NCI-H460 (cell line): ENCODE data around the gene TSKS. TPM values are rescaled to one million over a fixed set of nuclear protein-coding genes. Genes with fewer than 3 reads are reported as not detected.
"Not testable (repeated sequence)": the region's sequence is repeated elsewhere in the genome, so short reads cannot be mapped to it uniquely, and the experiment has no call there.

Source experiments
- DNase-seq: peaks from one replicate; pipeline ENCODE4 v3.0.0-alpha.2; 2016; ENCODE audit warnings: low read depth; ENCODE audit errors: extremely low read depth
- total RNA-seq: library from RNA; depleted of rRNA; stranded (reverse); fragments of >200 nt; shearing (Covaris generic); gene quantifications from 2 replicates; pipeline ENCODE4 v1.2.3, GENCODE V29; 2014

Gene TSKS
- total RNA-seq, 1 experiment from 2014 or later = not detected

- DNase-seq = no peak
Measured at GRCh38 chr19:49727217-49728030, 35.7 kb downstream of the TSKS start.

DNA sequence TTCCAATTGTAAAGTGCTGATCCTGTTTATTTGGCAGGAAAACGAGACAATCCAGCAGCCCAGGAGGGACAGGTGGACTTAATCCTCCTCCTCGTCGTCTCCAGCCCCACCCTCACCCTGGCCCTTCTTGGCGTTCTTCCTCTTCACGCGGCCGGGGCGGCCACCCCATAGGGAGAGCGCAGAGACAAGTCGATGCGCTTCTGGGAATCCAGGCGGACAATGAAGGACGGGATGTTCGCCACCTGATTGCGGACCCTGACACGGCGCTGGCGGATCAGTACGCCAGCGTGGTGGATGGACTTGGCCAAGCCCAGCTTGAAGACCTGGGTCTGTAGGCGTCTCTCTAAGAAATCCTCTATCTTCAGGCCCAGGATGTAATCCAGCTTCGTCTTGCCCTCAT, 43.7 kb downstream of the TSKS start:
- DNase-seq = not testable (repeated sequence)

DNA sequence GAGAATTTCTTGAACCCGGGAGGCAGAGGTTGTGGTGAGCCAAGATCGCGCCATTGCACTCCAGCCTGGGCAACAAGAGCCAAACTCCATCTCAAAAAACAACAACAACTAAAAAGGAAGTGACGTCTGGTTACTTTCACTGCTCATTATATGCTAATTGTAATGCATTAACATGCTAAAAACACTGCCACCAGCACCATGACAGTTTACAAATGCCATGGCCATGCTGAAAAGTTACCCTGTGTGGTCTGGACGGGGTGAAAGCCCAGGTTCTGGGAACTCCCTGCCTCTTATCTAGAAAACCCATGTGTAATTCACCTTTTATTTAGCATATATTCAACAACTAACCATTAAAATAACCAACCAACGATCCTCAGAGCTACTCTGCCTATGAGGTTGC, 44.1 kb downstream of the TSKS start:
- no peak for DNase-seq

GRCh38 chr19:49718511-49718910, 44.6 kb downstream of the TSKS start:
- no peak for DNase-seq

- no peak for DNase-seq
Measured at GRCh38 chr19:49716154-49716553, 47.0 kb downstream of the TSKS start.

DNA sequence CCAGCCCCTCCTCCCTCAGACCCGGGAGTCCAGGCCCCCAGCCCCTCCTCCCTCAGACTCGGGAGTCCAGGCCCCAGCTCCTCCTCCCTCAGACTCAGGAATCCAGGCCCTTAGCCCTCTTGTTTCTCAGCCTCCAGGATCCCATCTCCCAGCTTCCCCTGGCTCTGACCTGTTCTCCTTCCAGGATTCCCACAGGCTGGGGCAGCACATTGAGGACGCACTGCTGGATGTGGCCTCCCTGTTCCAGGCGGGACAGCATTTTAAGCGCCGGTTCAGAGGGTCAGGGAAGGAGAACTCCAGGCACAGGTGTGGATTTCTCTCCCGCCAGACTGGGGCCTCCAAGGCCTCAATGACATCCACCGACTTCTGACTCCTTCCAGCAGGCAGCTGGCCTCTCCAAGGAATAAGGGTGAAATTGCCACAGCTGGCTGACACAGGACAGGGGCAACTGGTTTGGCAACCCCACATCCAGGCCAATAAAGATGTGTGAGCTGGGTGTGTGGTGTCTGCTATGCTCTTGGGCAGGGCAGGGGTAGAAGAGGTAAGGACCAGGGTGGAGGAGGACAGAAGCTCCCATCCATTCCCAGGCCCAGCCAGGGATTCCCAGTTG, 49.8 kb downstream of the TSKS start:
- no peak for DNase-seq

DNA sequence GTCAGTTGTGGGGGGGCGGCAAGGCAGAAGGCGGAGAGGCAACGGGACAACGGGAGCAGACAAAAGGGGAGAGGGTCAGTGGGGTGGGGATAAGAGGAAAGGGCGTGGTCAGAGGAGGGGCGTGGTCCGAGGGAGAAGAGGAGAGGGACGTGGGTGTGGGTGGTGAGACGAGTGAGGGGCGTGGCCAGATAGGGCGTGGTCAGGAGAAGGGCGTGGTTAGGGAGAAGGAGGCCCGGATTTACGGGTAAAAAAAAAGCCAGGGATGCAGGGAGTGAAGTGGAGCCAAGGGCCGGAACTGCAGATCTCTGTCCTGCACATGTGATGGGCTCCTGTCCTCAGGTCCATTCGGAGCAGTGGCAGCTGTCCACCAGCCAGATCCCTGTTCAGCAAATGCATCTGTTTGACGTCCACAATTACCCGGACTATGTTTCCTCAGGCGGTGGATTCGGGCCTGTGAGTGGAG, 50.7 kb downstream of the TSKS start:
- peak; percentile 72 for DNase-seq

GRCh38 chr19:49710372-49710951, 52.6 kb downstream of the TSKS start:
- DNase-seq = no peak

DNA sequence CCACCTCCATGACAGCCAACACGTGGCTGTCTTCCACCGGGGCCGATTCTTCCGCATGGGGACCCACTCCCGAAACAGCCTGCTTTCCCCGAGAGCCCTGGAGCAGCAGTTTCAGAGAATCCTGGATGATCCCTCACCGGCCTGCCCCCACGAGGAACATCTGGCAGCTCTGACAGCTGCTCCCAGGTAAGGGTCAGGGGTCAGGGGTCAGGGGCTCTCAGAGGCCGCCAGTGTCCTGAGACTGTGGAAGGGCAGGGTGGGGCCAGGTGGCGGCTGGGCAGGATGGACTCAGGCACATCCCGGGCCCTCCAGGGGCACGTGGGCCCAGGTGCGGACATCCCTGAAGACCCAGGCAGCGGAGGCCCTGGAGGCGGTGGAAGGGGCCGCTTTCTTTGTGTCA, 57.2 kb downstream of the TSKS start:
- DNase-seq = no peak

DNA sequence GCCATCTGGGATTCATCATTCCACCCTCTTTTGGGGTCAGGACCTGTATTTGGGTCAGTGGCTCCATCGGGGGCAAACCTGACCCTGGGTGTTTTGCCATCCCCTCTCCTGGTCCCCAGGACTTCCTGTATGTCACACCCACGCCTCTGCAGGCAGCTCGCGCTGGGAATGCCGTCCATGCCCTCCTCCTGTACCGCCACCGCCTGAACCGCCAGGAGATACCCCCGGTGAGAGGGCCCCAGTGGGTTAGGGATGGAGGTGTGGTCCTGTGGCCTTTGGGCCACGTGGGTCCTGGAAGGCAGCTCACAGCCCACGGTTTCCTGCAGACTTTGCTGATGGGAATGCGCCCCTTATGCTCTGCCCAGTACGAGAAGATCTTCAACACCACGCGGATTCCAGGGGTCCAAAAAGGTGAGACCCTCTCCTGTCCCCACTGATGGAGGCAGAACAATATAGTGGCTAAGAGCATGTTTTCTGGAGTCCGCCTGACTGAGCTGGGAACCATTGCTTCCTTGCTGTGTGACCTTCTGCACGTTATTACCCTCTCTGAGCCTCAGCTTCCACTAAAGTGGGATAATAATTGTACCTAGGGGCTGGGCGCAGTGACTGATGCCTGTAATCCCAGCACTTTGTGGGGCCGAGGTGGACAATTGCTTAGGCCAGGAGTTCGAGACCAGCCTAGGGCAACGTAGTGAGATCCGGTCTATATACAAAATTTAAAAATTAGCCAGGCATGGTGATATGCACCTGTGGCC, 58.0 kb downstream of the TSKS start:
- DNase-seq = no peak

GRCh38 chr19:49701271-49701786, 61.8 kb downstream of the TSKS start:
- DNase-seq = no peak

DNA sequence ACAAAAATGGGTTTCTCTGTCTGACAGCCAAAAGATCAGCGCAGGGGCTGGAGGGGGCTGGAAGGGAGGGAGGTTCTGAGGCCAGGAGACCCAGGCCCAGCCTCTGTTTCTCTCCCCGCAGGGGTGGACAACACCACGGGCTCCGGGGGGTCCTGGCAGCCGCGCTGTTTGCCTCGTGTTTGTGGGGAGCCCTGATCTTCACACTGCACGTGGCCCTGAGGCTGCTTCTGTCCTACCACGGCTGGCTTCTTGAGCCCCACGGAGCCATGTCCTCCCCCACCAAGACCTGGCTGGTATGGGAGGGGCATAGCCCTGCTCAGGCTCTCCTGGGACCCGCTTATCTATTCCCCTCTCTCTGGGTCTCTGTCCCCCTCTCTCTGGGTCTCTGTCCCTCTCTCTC, 62.5 kb downstream of the TSKS start:
- DNase-seq = no peak

- DNase-seq = no peak
Measured at GRCh38 chr19:49699364-49699763, 63.7 kb downstream of the TSKS start.

GRCh38 chr19:49696865-49697264, 66.2 kb downstream of the TSKS start:
- DNase-seq = no peak

DNA sequence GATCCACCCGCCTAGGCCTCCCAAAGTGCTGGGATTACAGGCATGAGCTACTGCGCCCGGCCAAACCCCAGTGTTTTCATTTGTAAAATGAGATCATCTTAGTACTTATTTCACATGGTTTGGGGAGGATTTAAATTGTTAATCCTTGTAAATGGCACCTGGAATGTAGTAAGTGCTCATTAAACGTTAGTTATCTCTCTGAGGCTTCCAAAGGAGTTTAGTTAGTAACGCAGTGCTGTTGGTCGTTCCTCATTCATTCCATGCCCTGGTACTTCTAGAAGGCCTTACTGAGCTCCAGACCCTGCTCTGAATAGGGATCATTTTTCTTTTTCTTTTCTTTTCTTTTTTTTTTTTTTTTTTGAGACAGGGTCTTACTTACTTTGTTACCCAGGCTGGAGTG, 67.0 kb downstream of the TSKS start:
- no peak for DNase-seq

DNA sequence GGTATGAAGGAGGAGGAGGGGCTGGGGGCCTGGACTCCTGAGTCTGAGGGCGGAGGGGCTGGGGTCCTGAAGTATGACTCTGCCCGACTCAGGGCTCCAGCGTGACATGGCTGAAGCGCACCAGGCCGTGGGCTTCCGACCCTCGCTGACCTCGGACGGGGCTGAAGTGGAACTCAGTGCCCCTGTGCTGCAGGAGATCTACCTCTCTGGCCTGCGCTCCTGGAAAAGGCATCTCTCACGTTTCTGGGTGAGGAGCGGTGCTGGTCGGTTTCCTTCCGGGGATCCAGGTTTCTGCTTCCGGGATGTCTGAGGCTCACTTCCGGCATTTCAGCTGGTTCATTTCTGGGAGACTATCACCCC, 71.0 kb downstream of the TSKS start:
- DNase-seq = no peak

DNA sequence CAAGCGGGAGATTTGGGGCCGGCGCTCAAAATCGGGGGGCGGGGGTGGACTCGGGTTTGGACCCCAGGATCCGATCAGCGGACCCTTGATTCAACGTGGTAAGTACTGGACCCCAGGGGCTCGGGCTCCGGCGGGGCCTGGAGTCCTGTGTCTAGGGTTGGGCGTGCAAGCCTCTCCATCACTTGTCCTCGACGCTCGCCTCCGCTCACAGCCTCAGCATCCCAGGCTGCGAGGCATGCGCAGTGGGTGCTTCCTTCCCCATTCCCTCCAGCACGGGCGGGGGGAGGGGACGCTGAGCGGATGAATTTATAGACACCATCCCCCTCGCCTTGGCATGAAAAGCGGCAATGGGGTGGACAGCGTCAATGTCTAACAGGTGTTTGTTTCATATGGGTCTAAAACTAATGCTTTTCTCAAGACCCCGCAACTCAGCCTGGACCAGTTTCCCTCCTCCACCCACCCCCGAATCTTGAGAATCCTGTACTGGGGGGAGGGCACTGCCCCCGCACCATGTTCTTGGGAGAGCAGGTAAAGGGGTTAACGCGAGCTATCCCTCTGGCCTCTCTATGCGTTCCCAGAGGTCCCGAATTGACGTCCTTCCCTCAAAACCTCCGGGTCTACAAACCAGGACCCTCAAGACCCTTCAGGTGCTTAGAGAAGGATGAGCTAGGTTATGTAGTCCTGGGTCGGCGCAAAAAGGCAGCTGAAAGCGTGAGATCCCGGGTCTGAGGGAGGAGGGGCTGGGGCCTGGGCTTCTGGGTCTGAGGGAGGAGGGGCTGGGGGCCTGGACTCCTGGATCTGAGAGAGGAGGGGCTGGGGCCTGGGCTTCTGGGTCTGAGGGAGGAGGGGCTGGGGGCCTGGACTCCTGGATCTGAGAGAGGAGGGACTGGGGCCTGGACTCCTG, 71.6 kb downstream of the TSKS start:
- no peak for DNase-seq

GRCh38 chr19:49690656-49691242, 72.4 kb downstream of the TSKS start, which contains the start of gene CPT1C:
TSS of gene CPT1C (plus strand) at chr19:49691116. CDS start at chr19:49692253, 1,137 bp downstream.
- DNase-seq = no peak

- DNase-seq = no peak
Measured at GRCh38 chr19:49690079-49690655, 72.9 kb downstream of the TSKS start.
